ENCODE results near the gene RNF168.

- TF ChIP-seq ZNF660 (tag by site-specific recombination; IDR thresholded peaks at IDR 0.05), result no peak
- TF ChIP-seq SCRT2 (tag by site-specific recombination; IDR thresholded peaks at IDR 0.05), result no peak
- TF ChIP-seq CTCF (tag by site-specific recombination; IDR thresholded peaks at IDR 0.05), result no peak
- no peak for TF ChIP-seq ZNF24 (tag by site-specific recombination; IDR thresholded peaks at IDR 0.05)
- no peak for TF ChIP-seq ZNF133 (tag by site-specific recombination; IDR thresholded peaks at IDR 0.05)
- no peak for TF ChIP-seq ZNF747 (tag by site-specific recombination; IDR thresholded peaks at IDR 0.05)
- TF ChIP-seq KLF7 (tag by site-specific recombination; IDR thresholded peaks at IDR 0.05; ENCODE audit: borderline replicate concordance), result no peak
- no peak for TF ChIP-seq ZBTB26 (tag by site-specific recombination; optimal IDR thresholded peaks at IDR 0.05)
- no peak for TF ChIP-seq ZNF121 (tag by site-specific recombination; IDR thresholded peaks at IDR 0.05)
- TF ChIP-seq ZNF670 (tag by site-specific recombination; IDR thresholded peaks at IDR 0.05; ENCODE audit: low read depth), result no peak
These were observed 80.4 kb downstream of the RNF168 start for GRCh38 chr3:196423044-196423781.

All from HEK293 (cell line).